ENCODE data around the gene RAB4A. TPM values are rescaled to one million over a fixed set of nuclear protein-coding genes. Genes with fewer than 3 reads are reported as not detected.

The RAB4A gene
- polyA plus RNA-seq, 2 of the 4 experiments (the other 2 are of a cell fraction): 31.5 to 38.4 TPM

GRCh38 chr1:229309684-229310083 is 38.8 kb downstream of the RAB4A start:
- no peak overlapping the region for H3K27ac ChIP-seq
- no peak for ATAC-seq
- ChIA-PET POLR2A (no interaction called here), CTCF (no interaction called here)
- 88% methylated on average over 2 of the region's 2 CpGs for WGBS (ENCODE audit: missing lambda C conversion rate)
- no peak overlapping the region for H3K4me2 ChIP-seq
- no peak for FAIRE-seq
- H3K4me3 ChIP-seq: no peak overlapping the region
- TF ChIP-seq E2F6 (IDR thresholded peaks at IDR 0.05; ENCODE audit: borderline replicate concordance, low read depth) (no peak), ESRRA (IDR thresholded peaks at IDR 0.05; ENCODE audit: borderline replicate concordance, low read length) (no peak), SMC3 (IDR thresholded peaks at IDR 0.05) (no peak), TFCP2L1 (CRISPR knock-in tag; IDR thresholded peaks at IDR 0.05) (no peak), RARB (CRISPR knock-in tag; IDR thresholded peaks at IDR 0.05) (no peak), MAX (IDR thresholded peaks at IDR 0.05) (no peak)
- H3K9me3 ChIP-seq: no peaks in the 10 kb centered on the region
- DNase-seq (ENCODE audit: low read depth in 1 of 2, low spot score in 1 of 2): no peak
- H3K4me1 ChIP-seq: no peaks in the 10 kb centered on the region

GRCh38 chr1:229310833-229311232 is 39.9 kb downstream of the RAB4A start:
- Histone ChIP-seq H3K27ac (no peak overlapping the region), H3K4me3 (no peak overlapping the region), H3K4me2 (no peak overlapping the region), H3K4me1 (no peaks in the 10 kb centered on the region), H3K9me3 (no peaks in the 10 kb centered on the region)
- no peak for ATAC-seq
- no peak for TF ChIP-seq EHMT2 (IDR thresholded peaks at IDR 0.05; ENCODE audit: low read depth)
- no peak for TF ChIP-seq HOXA7 (CRISPR knock-in tag; IDR thresholded peaks at IDR 0.05)
- ChIA-PET CTCF (interaction anchor here (1.0 kb wide), 1 partner anchor 8 kb away, joined by 3 read pairs; no protein-coding TSS in a partner anchor), POLR2A (no interaction called here)
- 94% methylated on average over 6 of the region's 6 CpGs for WGBS (ENCODE audit: missing lambda C conversion rate)
- no peak for DNase-seq (ENCODE audit: low read depth in 1 of 2, low spot score in 1 of 2)
- no peak for FAIRE-seq

GRCh38 chr1:229316166-229316565 is 45.3 kb downstream of the RAB4A start:
- DNase-seq (ENCODE audit: low read depth in 1 of 2, low spot score in 1 of 2): no peak
- ChIA-PET CTCF (no interaction called here), POLR2A (no interaction called here)
- Histone ChIP-seq H3K4me3 (no peak overlapping the region), H3K27ac (no peak overlapping the region), H3K9me3 (no peaks in the 10 kb centered on the region), H3K4me2 (no peak overlapping the region), H3K4me1 (no peaks in the 10 kb centered on the region)
- no peak for FAIRE-seq
- WGBS (ENCODE audit: missing lambda C conversion rate): 85% methylated on average over 2 of the region's 2 CpGs
- ATAC-seq: no peak
- TF ChIP-seq KDM1A (IDR thresholded peaks at IDR 0.05; ENCODE audit: low read depth): no peak
- TF ChIP-seq HMGXB4 (CRISPR knock-in tag; IDR thresholded peaks at IDR 0.05; ENCODE audit: borderline replicate concordance): no peak
- no peak for TF ChIP-seq BCL3 (IDR thresholded peaks at IDR 0.05)
- TF ChIP-seq FOSL2 (IDR thresholded peaks at IDR 0.05): no peak
- no peak for TF ChIP-seq FOSL2 (CRISPR knock-in tag; IDR thresholded peaks at IDR 0.05)
- no peak for TF ChIP-seq JUN (IDR thresholded peaks at IDR 0.05)
- TF ChIP-seq RAD21 (conservative IDR thresholded peaks at IDR 0.05 in 1 of 2, IDR thresholded peaks at IDR 0.05 in 1 of 2): no peak
- no peak for TF ChIP-seq SMC3 (IDR thresholded peaks at IDR 0.05)
- TF ChIP-seq RARB (CRISPR knock-in tag; IDR thresholded peaks at IDR 0.05): no peak
- TF ChIP-seq GATA3 (IDR thresholded peaks at IDR 0.05; ENCODE audit: borderline replicate concordance): no peak
- TF ChIP-seq HOXB13 (CRISPR knock-in tag; IDR thresholded peaks at IDR 0.05; ENCODE audit: low read depth): no peak
- no peak for TF ChIP-seq BHLHE40 (IDR thresholded peaks at IDR 0.05; ENCODE audit: low read depth, low read length)

- CTCF ChIA-PET: no interaction called here
- no peak overlapping the region for H3K4me3 ChIP-seq
- no peak for FAIRE-seq
- H3K27ac ChIP-seq: no peak overlapping the region
- H3K4me1 ChIP-seq: no peaks in the 10 kb centered on the region
- DNase-seq (ENCODE audit: low read depth in 1 of 2, low spot score in 1 of 2): no peak
- H3K9me3 ChIP-seq: no peaks in the 10 kb centered on the region
- ATAC-seq: no peak
- no peak overlapping the region for H3K4me2 ChIP-seq
- POLR2A ChIA-PET: no interaction called here
- TF ChIP-seq FOSL2 (IDR thresholded peaks at IDR 0.05): no peak
- no peak for TF ChIP-seq FOSL2 (CRISPR knock-in tag; IDR thresholded peaks at IDR 0.05)
- TF ChIP-seq HOXA7 (CRISPR knock-in tag; IDR thresholded peaks at IDR 0.05): no peak
- no peak for TF ChIP-seq CBX2 (IDR thresholded peaks at IDR 0.05; ENCODE audit: borderline replicate concordance, low read depth)
- no peak for TF ChIP-seq ZSCAN20 (CRISPR knock-in tag; IDR thresholded peaks at IDR 0.05)
- no peak for TF ChIP-seq FOSB (CRISPR knock-in tag; IDR thresholded peaks at IDR 0.05)
- no peak for TF ChIP-seq JUN (IDR thresholded peaks at IDR 0.05)
- no peak for TF ChIP-seq HDAC2 (IDR thresholded peaks at IDR 0.05)
- no peak for TF ChIP-seq KDM1A (IDR thresholded peaks at IDR 0.05; ENCODE audit: low read depth)
- TF ChIP-seq TFCP2L1 (CRISPR knock-in tag; IDR thresholded peaks at IDR 0.05): no peak
- no peak for TF ChIP-seq RFX5 (IDR thresholded peaks at IDR 0.05)
- no peak for TF ChIP-seq ZFP36 (IDR thresholded peaks at IDR 0.05; ENCODE audit: borderline replicate concordance, partially characterized antibody)
- no peak for TF ChIP-seq SREBF2 (IDR thresholded peaks at IDR 0.05)
- TF ChIP-seq ZC3H11A (IDR thresholded peaks at IDR 0.05): no peak
- no peak for TF ChIP-seq BCL3 (IDR thresholded peaks at IDR 0.05)
- no peak for TF ChIP-seq EP300 (IDR thresholded peaks at IDR 0.05)
- 91% methylated on average over 4 of the region's 4 CpGs for WGBS (ENCODE audit: missing lambda C conversion rate)
These were observed 47.1 kb downstream of the RAB4A start for GRCh38 chr1:229318056-229318455.

Data from A549 (cell line).